Caco-2 (cell line): Measurements from ENCODE around the gene CRADD. TPM values are rescaled to one million over a fixed set of nuclear protein-coding genes. Genes with fewer than 3 reads are reported as not detected.

Experiments used
- BruUV-seq: library from RNA; stranded (reverse); fragments of 400-500 nt; replicated peaks from 2 replicates; lab custom pipeline; 2021; lab: Mats Ljungman, UMichigan
- CTCF ChIA-PET: fragments of 300-600 bp; sonication (Branson Sonifier 250); formaldehyde crosslinking; loops from one replicate; lab custom pipeline; 2022; ENCODE audit warnings: antibody characterized with exemption; lab: Charles Lee
- POLR2A ChIA-PET: fragments of 300-600 bp; sonication (Branson Sonifier 250); formaldehyde crosslinking; loops from one replicate; lab custom pipeline; 2022; ENCODE audit warnings: antibody characterized with exemption; lab: Charles Lee
- DNase-seq, 2 experiments: peaks; one replicate each; pipeline versions ENCODE4 v3.0.0 to v3.0.0-alpha.2; 2020 to 2022
- H3K27me3 ChIP-seq: replicated peaks from 2 replicates; pipeline ENCODE4 v1.6.0; 2011; ENCODE audit warnings: low read length; ENCODE audit not compliant: control insufficient read depth, insufficient read depth
- H3K36me3 ChIP-seq: 2 replicates; pipeline ENCODE4 v1.5.1; 2011; ENCODE audit warnings: low read length; ENCODE audit not compliant: control insufficient read depth, insufficient read depth
- H3K4me1 ChIP-seq: fragments of 250-450 bp; sonication (Bioruptor Pico); 2 replicates; pipeline ENCODE4 v1.5.1; 2020; ENCODE audit warnings: mild to moderate bottlenecking
- H3K4me3 ChIP-seq: 2 replicates; pipeline ENCODE4 v1.5.1; 2011; ENCODE audit warnings: low read depth, mild to moderate bottlenecking, control low read depth, low read length
- H3K9me3 ChIP-seq: fragments of 250-450 bp; sonication (Bioruptor Pico); 2 replicates; pipeline ENCODE4 v1.5.1; 2020; ENCODE audit warnings: mild to moderate bottlenecking, moderate library complexity
- H3K27ac Mint-ChIP-seq: one replicate; pipeline ENCODE4 v1.8.0; 2022; ENCODE audit warnings: mixed read lengths; ENCODE audit not compliant: unreplicated experiment
- H3K27me3 Mint-ChIP-seq: one replicate; pipeline ENCODE4 v1.8.0; 2022; ENCODE audit warnings: mixed read lengths; ENCODE audit not compliant: insufficient read depth, unreplicated experiment
- H3K36me3 Mint-ChIP-seq: one replicate; pipeline ENCODE4 v1.8.0; 2022; ENCODE audit warnings: mild to moderate bottlenecking, mixed read lengths; ENCODE audit not compliant: insufficient read depth, unreplicated experiment
- H3K4me1 Mint-ChIP-seq: one replicate; pipeline ENCODE4 v1.8.0; 2022; ENCODE audit warnings: low read depth, mixed read lengths; ENCODE audit not compliant: unreplicated experiment
- H3K4me3 Mint-ChIP-seq: one replicate; pipeline ENCODE4 v1.8.0; 2022; ENCODE audit warnings: mild to moderate bottlenecking, moderate library complexity, mixed read lengths; ENCODE audit not compliant: unreplicated experiment
- H3K9me3 Mint-ChIP-seq: one replicate; pipeline ENCODE4 v1.8.0; 2022; ENCODE audit warnings: mixed read lengths; ENCODE audit not compliant: unreplicated experiment
- CTCF ChIP-seq, 2 experiments: fragments of 200-600 bp in 1 of 2; IDR thresholded peaks; 1 replicate in 1 of 2; 2 replicates in 1 of 2; pipeline versions ENCODE4 v1.5.1 to v1.8.0; 2011 to 2022; ENCODE audit warnings: antibody characterized with exemption in 1 of 2, control low read depth in 1 of 2, inconsistent platforms in 1 of 2, low read depth in 1 of 2, low read length in 1 of 2, mild to moderate bottlenecking in 1 of 2, moderate library complexity in 1 of 2; ENCODE audit not compliant: insufficient read depth in 1 of 2, severe bottlenecking in 1 of 2, unreplicated experiment in 1 of 2
- intact Hi-C: fragments of 100-400 bp; cut with micrococcal nuclease; formaldehyde crosslinking; loops from one replicate; pipeline ENCODE4 v1.10.0; 2022; ENCODE audit not compliant: unreplicated experiment
- total RNA-seq: library from RNA; stranded (reverse); gene quantifications from 2 replicates; pipeline ENCODE4 v1.2.3, GENCODE V29; 2022

CRADD gene
- total RNA-seq, 1 experiment from 2014 or later, result 29.2 TPM

GRCh38 chr12:93839064-93839463 lies 161.9 kb downstream of the CRADD start:
- no peaks in the 10 kb centered on the region for H3K4me1 ChIP-seq
- Mint-ChIP-seq H3K27ac (no peak overlapping the region), H3K9me3 (no peaks in the 10 kb centered on the region), H3K4me1 (peaks cover 17% of the 10 kb centered on the region), H3K4me3 (no peak overlapping the region), H3K36me3 (peaks cover 24% of the 10 kb centered on the region), H3K27me3 (no peaks in the 10 kb centered on the region)
- DNase-seq, result no peak
- no peaks in the 10 kb centered on the region for H3K27me3 ChIP-seq
- intact Hi-C loops, result loop anchor here (1.0 to 2.0 kb wide), 2 partner anchors 268 to 336 kb away; no protein-coding TSS in a partner anchor
- no peak overlapping the region for H3K4me3 ChIP-seq
- CTCF ChIA-PET, result interaction anchor here (0.6 to 1.4 kb wide), 4 partner anchors 263 to 336 kb away, joined by 3 to 5 read pairs (median 4); no protein-coding TSS in a partner anchor
- no peak for TF ChIP-seq CTCF (IDR thresholded peaks at IDR 0.05; ENCODE audit: insufficient read depth in 1 of 2, low read depth in 1 of 2, low read length in 1 of 2, severe bottlenecking in 1 of 2, unreplicated experiment in 1 of 2)
- no peaks in the 10 kb centered on the region for H3K36me3 ChIP-seq
- no peaks in the 10 kb centered on the region for H3K9me3 ChIP-seq
- no TSS peak for BruUV-seq
- POLR2A ChIA-PET, result no interaction called here

GRCh38 chr12:93841671-93842070 lies 164.5 kb downstream of the CRADD start:
- Mint-ChIP-seq H3K4me1 (peaks cover 14% of the 10 kb centered on the region), H3K9me3 (no peaks in the 10 kb centered on the region), H3K4me3 (no peak overlapping the region), H3K27me3 (no peaks in the 10 kb centered on the region), H3K36me3 (peaks cover 32% of the 10 kb centered on the region), H3K27ac (no peak overlapping the region)
- Histone ChIP-seq H3K36me3 (no peaks in the 10 kb centered on the region), H3K4me1 (no peaks in the 10 kb centered on the region), H3K4me3 (no peak overlapping the region), H3K9me3 (no peaks in the 10 kb centered on the region), H3K27me3 (no peaks in the 10 kb centered on the region)
- BruUV-seq, result no TSS peak
- ChIA-PET POLR2A (no interaction called here), CTCF (interaction anchor here (1.0 kb wide), 1 partner anchor 259 kb away, joined by 3 read pairs; no protein-coding TSS in a partner anchor)
- TF ChIP-seq CTCF (IDR thresholded peaks at IDR 0.05; ENCODE audit: insufficient read depth in 1 of 2, low read depth in 1 of 2, low read length in 1 of 2, severe bottlenecking in 1 of 2, unreplicated experiment in 1 of 2), result no peak
- intact Hi-C loops, result no loop called here
- DNase-seq, result no peak

GRCh38 chr12:93844164-93844784 lies 167.1 kb downstream of the CRADD start:
- H3K9me3 Mint-ChIP-seq, result no peaks in the 10 kb centered on the region
- intact Hi-C loops, result no loop called here
- ChIA-PET CTCF (no interaction called here), POLR2A (no interaction called here)
- no TSS peak for BruUV-seq
- no peaks in the 10 kb centered on the region for H3K36me3 ChIP-seq
- peaks cover 46% of the 10 kb centered on the region for H3K36me3 Mint-ChIP-seq
- H3K27me3 Mint-ChIP-seq, result no peaks in the 10 kb centered on the region
- TF ChIP-seq CTCF (IDR thresholded peaks at IDR 0.05; ENCODE audit: insufficient read depth in 1 of 2, low read depth in 1 of 2, low read length in 1 of 2, severe bottlenecking in 1 of 2, unreplicated experiment in 1 of 2), result no peak
- H3K4me1 ChIP-seq, result no peaks in the 10 kb centered on the region
- H3K4me3 Mint-ChIP-seq, result no peak overlapping the region
- DNase-seq, result no peak
- H3K27ac Mint-ChIP-seq, result no peak overlapping the region
- no peaks in the 10 kb centered on the region for H3K4me1 Mint-ChIP-seq
- no peaks in the 10 kb centered on the region for H3K9me3 ChIP-seq
- H3K4me3 ChIP-seq, result no peak overlapping the region
- H3K27me3 ChIP-seq, result no peaks in the 10 kb centered on the region
